IPS-11a (cell line): ENCODE results near the gene TWF2.

ENCODE experiments used
- H3K4me3 ChIP-seq: one replicate; pipeline ENCODE4 v1.5.1; 2013; ENCODE audit warnings: low read depth, low read length, control low read depth

The TWF2 gene

DNA sequence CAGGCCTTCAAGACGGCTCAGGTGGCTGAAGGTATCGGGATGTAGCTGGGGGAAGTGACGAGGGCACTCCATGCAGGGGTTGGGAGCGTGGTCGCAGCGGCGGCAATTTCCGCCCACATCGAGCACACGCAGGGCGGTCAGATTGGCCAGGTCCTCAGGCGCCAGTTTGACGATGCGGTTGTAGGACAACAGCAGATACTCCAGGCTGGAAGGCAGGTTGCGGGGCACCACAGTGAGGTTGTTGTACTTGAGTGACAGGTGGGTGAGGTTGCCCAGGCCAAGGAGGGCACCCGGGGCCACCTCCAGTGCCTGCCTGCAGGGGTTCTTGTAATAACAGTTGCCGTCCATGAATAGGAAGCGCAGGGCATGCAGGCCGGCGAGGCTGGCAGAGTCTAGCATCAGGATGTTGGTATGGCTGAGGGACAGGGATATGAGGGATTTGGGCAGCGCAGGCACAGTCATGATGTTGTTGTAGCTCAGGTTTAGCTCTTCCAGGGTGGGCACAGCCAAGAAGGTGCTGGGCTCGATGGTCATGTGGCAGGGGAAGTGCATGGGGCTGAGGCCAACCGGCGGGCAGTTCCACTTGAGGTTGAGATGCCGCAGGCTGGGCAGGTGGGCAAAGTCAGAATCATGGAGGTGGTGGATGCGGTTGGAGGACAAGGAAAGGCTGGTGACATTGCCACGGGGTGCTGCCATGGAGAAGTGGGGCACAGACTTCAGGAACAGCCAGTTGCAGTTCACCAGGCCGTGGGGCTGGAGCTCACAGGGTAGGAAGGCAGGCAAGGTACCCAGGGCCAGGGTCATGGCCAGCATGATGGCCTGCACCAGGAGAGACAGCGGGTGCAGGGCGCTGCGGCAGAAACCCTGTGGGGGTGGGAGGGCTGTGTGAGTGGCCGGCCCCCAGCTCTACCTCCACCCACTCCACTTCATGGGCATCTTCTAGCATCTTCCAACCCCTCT lies 15.2 kb downstream of the TWF2 start:
- H3K4me3 ChIP-seq = no peak overlapping the region

- H3K4me3 ChIP-seq = no peak overlapping the region
Observed at GRCh38 chr3:52222319-52223221, 16.4 kb downstream of the TWF2 start.

DNA sequence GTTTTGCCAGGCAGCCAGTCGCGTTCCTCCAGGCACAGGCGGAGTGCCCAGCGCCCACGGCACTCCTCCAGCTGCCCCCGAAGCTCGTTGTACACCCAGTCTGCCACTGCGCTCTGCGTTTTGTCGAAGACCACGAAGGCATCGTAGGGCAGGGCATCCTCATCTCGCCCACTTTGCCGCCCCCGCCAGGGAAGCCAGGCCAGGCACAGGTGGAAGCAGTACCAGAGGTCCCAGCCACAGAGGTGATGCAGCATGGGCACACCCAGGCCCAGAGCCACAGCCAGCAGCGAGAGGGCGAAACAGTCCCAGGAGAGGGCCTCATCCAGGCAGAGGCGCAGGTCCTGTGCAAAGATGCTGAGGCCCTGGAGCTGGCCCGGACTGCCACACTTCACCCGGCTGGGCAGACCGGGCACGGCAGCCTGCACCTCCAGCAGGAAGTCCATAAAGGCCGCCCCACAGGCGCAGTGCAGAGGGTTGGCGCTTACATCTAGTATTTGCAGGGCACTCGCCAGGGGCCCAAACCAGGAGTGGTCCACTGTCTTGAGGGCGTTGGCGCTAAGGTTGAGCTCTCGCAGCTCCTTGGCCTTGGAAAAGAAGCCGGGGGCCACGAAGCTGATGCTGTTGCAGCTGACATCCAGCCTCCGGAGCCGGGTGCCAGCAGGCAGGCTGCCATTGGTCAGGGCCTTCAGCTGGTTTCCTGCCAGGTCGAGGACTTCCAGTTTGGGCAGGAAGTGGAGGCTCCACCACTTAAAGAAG lies 17.2 kb downstream of the TWF2 start:
- H3K4me3 ChIP-seq = no peak overlapping the region

DNA sequence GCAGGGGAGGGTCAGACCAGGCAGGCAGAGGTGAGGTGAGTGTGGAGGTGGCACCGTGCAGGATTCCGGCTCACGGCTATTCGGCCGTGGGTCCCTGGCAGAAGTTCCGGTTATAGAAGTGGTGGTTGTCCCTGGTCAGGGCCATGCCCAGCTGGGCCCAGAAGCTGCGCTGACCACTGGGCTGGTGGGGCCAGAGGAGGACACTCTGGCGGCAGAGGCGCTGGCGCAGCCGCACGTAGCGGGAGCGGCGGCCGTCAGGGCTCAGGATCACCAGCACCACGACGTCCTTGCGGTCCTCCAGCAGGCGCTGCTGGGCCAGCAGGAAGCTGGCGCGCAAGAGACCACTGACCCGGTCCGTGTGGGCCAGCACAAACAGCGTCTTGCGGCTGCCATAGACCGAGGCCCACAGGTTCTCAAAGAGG lies 17.8 kb downstream of the TWF2 start:
- no peak overlapping the region for H3K4me3 ChIP-seq

- H3K4me3 ChIP-seq = no peak overlapping the region
Observed at GRCh38 chr3:52220380-52221026, 18.5 kb downstream of the TWF2 start.

DNA sequence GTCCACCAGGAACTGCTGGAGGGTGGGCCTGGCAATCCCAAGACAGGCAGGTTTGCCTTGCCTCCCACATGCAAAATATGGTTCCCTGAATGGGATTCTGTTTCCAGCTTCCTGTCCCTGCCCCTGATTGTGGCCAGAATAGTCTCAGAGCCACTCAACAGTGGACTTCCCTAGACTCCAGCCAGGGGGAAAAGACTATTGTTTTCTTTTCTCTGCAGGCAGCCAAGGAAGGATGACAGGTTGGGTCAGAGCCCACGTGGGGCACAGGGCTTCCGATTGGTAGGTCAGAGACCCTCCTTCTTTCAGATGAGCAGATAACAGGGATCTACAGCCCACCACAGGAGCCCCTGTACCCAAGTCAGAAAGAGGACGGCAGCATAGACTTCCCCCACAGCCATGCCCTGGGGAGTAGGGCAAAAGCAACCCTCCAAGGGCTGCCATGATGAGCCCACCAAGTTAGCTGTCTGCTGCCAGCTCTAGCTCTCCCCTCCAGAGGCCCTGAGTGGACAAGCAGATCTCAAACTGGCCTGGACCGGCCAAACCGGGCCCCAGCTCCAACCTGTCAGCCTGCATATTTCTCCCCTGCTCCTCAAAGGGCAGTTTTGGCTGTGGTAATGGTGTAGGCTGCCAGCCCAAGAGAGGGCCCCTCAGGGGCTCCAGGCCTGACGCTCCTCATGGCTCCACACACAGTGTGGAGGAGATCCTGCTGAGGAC lies 19.9 kb downstream of the TWF2 start:
- H3K4me3 ChIP-seq = no peak overlapping the region

GRCh38 chr3:52218454-52218853 lies 20.5 kb downstream of the TWF2 start:
- no peak overlapping the region for H3K4me3 ChIP-seq

GRCh38 chr3:52218026-52218425 lies 20.9 kb downstream of the TWF2 start:
- no peak overlapping the region for H3K4me3 ChIP-seq

DNA sequence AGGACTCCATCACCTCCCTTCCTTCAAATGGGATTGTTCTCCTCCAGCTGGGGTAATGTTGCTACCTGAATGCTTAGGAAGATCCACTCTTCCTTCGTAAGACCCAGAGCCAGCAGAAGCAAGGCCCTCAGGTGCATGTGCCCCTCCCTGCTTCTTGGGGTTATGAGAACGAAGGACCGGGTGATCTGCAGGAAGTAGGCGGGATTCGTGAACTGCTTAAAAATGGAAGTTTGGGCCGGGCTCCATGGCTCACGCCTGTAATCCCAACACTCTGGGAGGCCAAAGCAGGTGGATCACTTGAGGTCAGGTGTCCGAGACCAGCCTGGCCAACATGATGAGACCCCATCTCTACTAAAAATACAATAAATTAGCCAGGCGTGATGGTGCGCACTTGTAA lies 21.6 kb downstream of the TWF2 start:
- H3K4me3 ChIP-seq = no peak overlapping the region

DNA sequence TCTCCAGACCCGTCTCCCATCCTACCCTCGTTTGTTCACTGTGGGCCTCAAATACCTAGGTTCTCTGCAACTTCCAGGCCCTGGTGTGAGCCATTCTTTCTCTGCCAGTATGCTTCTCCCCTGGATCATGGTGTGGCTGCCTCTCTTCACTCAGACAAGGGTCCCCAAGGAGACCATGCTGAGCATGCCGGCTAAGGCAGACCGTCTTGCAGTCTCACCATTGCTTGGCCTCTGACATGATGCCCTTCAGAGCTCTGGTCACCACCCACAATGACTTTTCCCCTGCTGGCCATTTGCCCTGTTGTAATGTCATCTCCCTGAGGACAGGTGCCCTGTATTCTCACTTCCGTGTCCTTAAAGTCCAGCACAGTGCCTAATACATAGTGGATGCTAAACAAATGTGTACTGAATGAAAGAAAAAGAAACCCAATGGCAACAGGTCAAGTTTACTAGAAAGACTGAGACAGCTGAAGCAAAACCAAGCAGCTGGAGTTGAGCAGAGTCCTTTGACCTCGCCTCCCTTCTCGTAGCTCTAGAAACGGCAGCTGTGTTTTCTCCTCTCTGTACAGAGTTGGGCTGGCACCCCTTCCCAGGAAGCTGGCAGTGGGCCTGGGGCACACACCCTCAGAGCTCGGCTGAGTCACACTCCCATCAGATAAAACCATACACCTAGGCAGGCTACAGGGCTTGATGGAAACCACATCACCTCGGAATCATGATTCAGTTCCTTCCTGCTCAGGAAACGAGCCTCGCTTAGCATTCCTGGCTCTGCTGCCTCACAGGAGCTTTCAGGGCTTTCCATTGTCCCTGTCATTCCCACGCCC lies 22.2 kb downstream of the TWF2 start:
- no peak overlapping the region for H3K4me3 ChIP-seq

DNA sequence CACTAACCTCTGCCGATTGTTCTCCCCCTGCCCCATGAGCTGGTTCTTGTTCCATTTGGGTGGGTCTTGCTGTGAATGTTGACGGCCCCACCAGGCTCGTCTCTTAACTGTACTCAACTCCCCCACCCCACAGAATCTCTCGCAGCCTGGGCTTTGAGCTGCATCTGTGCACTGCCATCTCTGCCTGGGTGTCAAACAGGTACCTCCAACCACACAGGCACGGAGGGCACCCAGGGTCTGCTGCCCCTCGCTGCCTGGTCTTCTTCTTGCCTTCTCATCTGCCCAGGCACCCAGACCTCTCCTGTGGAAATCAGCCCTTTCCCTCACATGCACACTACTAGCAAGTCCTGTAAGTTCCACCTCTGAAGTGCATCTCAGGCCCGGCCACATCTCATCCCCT lies 23.6 kb downstream of the TWF2 start:
- H3K4me3 ChIP-seq = no peak overlapping the region

DNA sequence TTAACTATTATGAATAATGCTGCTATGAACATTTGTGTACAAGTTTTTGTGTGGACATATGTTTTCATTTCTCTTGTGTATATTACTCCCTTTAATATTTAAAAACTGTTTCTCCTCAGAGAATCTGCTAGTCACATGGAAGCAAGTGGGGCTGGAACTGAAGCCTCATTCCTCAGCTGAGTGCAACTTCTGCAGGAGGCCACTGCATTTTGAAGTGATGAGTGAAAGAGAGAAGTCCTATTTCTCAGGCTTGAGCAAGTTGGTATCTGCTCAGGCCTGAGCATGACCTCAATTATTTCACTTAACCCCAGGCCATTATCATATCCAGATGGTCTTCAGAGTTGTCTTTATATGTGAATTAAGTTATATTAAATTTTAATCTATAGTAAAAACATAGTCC lies 25.1 kb downstream of the TWF2 start:
- H3K4me3 ChIP-seq = no peak overlapping the region

GRCh38 chr3:52213005-52213404 lies 26.0 kb downstream of the TWF2 start:
- no peak overlapping the region for H3K4me3 ChIP-seq

DNA sequence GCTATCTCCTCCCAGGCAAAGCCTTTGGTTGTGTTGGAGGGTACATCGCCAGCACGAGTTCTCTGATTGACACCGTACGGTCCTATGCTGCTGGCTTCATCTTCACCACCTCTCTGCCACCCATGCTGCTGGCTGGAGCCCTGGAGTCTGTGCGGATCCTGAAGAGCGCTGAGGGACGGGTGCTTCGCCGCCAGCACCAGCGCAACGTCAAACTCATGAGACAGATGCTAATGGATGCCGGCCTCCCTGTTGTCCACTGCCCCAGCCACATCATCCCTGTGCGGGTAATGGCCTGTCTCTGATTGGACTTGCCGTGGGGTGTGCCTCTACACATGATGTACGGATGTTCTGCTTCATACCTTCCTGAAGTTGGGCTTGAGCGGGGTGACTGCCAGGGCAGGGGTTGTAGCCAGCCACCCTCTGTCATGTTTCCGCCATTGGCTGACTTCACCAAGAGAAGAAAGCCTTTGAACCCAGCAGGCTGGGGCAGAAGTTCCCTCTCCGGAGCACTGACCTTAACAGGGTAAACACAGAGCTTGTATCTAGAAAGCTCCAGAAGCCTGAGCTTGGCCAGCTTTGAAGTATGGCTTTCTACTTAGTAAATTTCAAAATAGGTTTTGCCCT lies 27.6 kb downstream of the TWF2 start:
- no peak overlapping the region for H3K4me3 ChIP-seq

DNA sequence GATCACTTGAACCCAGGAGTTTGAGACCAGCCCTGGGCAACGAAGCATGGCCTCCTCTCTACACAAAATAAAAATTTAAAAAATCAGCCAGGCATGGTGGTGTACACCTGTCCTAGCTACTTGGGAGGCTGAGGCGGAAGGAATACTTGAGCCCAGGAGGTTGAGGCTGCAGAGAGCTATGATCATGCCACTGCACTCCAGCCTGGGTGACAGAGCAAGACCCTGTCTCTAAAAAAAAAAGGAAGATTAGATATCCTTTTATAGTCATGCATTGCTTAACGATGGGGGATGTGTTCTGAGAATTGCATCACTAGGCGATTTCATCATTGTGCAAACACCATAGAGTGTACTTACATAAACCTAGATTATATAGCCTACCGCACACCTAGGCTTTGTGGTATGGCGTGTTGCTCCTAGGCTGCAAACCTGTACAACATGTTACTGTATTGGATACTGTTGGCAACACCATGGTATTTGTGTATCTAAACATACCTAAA lies 28.4 kb downstream of the TWF2 start:
- H3K4me3 ChIP-seq = no peak overlapping the region

GRCh38 chr3:52210037-52210436 lies 28.9 kb downstream of the TWF2 start:
- H3K4me3 ChIP-seq = no peak overlapping the region

GRCh38 chr3:52208556-52208955 lies 30.4 kb downstream of the TWF2 start:
- no peak overlapping the region for H3K4me3 ChIP-seq

- no peak overlapping the region for H3K4me3 ChIP-seq
Observed at GRCh38 chr3:52205727-52206372, 33.1 kb downstream of the TWF2 start.
